Retinal pigment epithelial cell (primary cell): ENCODE results near the gene PRAMEF15.
A peak's percentile ranks its signal among the peaks of the same experiment; 100 is the strongest.
"Not testable (repeated sequence)": the region's sequence is repeated elsewhere in the genome, so short reads cannot be mapped to it uniquely, and the experiment has no call there.

Source experiments
- DNase-seq: peaks from one replicate; pipeline ENCODE4 v3.0.0-alpha.2; 2010; ENCODE audit warnings: low read depth
- H3K4me3 ChIP-seq: 2 replicates; pipeline ENCODE4 v1.5.1; 2011; ENCODE audit warnings: mild to moderate bottlenecking, low read length, control low read depth, moderate library complexity
- CTCF ChIP-seq: conservative IDR thresholded peaks from 2 replicates; pipeline ENCODE4 v1.5.1; 2011; ENCODE audit warnings: low read depth, low read length, control low read depth, inconsistent platforms

The PRAMEF15 gene

GRCh38 chr1:13315281-13315680, at the start of gene PRAMEF15:
PRAMEF15 (plus strand) TSS chr1:13315581; CDS start chr1:13318408, 2,827 bp downstream.
- H3K4me3 ChIP-seq: not testable (repeated sequence)

GRCh38 chr1:13277016-13277415, 38.4 kb upstream of the PRAMEF15 start:
- H3K4me3 ChIP-seq, DNase-seq: not testable (repeated sequence)

More at GRCh38 chr1:13315281-13315680, at the start of gene PRAMEF15:
- not testable (repeated sequence) for DNase-seq

- DNase-seq: not testable (repeated sequence)
Measured at GRCh38 chr1:13279617-13280016, 35.8 kb upstream of the PRAMEF15 start.

GRCh38 chr1:13285037-13285436, 30.3 kb upstream of the PRAMEF15 start, which contains the start of gene PRAMEF8:
PRAMEF8 (minus strand) TSS chr1:13285137; CDS start chr1:13284091, 1,046 bp downstream.
- not testable (repeated sequence) for H3K4me3 ChIP-seq

More at GRCh38 chr1:13279617-13280016, 35.8 kb upstream of the PRAMEF15 start:
- not testable (repeated sequence) for H3K4me3 ChIP-seq

GRCh38 chr1:13289030-13289429, 26.4 kb upstream of the PRAMEF15 start:
- not testable (repeated sequence) for H3K4me3 ChIP-seq

More at GRCh38 chr1:13285037-13285436, 30.3 kb upstream of the PRAMEF15 start, which contains the start of gene PRAMEF8:
- DNase-seq: not testable (repeated sequence)

GRCh38 chr1:13297216-13297931, 18.0 kb upstream of the PRAMEF15 start:
- not testable (repeated sequence) for DNase-seq, H3K4me3 ChIP-seq

More at GRCh38 chr1:13289030-13289429, 26.4 kb upstream of the PRAMEF15 start:
- not testable (repeated sequence) for DNase-seq

GRCh38 chr1:13298699-13299098, 16.7 kb upstream of the PRAMEF15 start:
- DNase-seq, H3K4me3 ChIP-seq: not testable (repeated sequence)

- H3K4me3 ChIP-seq: not testable (repeated sequence)
Measured at GRCh38 chr1:13302197-13302596, 13.2 kb upstream of the PRAMEF15 start.

GRCh38 chr1:13303239-13303638, 12.1 kb upstream of the PRAMEF15 start, which contains the start of gene PRAMEF33:
PRAMEF33 (plus strand) TSS chr1:13303539; CDS start chr1:13305955, 2,416 bp downstream.
- DNase-seq, H3K4me3 ChIP-seq: not testable (repeated sequence)

More at GRCh38 chr1:13302197-13302596, 13.2 kb upstream of the PRAMEF15 start:
- DNase-seq: not testable (repeated sequence)

GRCh38 chr1:13342496-13342895, 27.1 kb downstream of the PRAMEF15 start:
- not testable (repeated sequence) for DNase-seq

GRCh38 chr1:13347034-13347433, 31.7 kb downstream of the PRAMEF15 start, which contains the start of gene PRAMEF14:
PRAMEF14 (minus strand) TSS chr1:13347134; CDS start chr1:13345314, 1,820 bp downstream.
- not testable (repeated sequence) for H3K4me3 ChIP-seq, DNase-seq

More at GRCh38 chr1:13342496-13342895, 27.1 kb downstream of the PRAMEF15 start:
- H3K4me3 ChIP-seq: not testable (repeated sequence)

GRCh38 chr1:13353476-13353875, 38.1 kb downstream of the PRAMEF15 start:
- not testable (repeated sequence) for DNase-seq, H3K4me3 ChIP-seq

- not testable (repeated sequence) for H3K4me3 ChIP-seq, DNase-seq
Measured at GRCh38 chr1:13354475-13354874, 39.1 kb downstream of the PRAMEF15 start.

- DNase-seq: peak; percentile 2
- not testable (repeated sequence) for H3K4me3 ChIP-seq
- peak; percentile 47 for TF ChIP-seq CTCF
Measured at GRCh38 chr1:13356774-13357173, 41.4 kb downstream of the PRAMEF15 start.

GRCh38 chr1:13362364-13362763, 47.0 kb downstream of the PRAMEF15 start:
- not testable (repeated sequence) for H3K4me3 ChIP-seq, DNase-seq

GRCh38 chr1:13364928-13365327, 49.5 kb downstream of the PRAMEF15 start:
- H3K4me3 ChIP-seq, DNase-seq: not testable (repeated sequence)

- DNase-seq, H3K4me3 ChIP-seq: not testable (repeated sequence)
Measured at GRCh38 chr1:13366536-13366935, 51.2 kb downstream of the PRAMEF15 start.

GRCh38 chr1:13368544-13368943, 53.2 kb downstream of the PRAMEF15 start:
- H3K4me3 ChIP-seq, DNase-seq: not testable (repeated sequence)
